Islet precursor cell (in vitro differentiated cells): ENCODE data around the gene PPP1R15A.
A peak's percentile ranks its signal among the peaks of the same experiment; 100 is the strongest.
"Not testable (repeated sequence)": the region's sequence is repeated elsewhere in the genome, so short reads cannot be mapped to it uniquely, and the experiment has no call there.

ENCODE experiments used
- DNase-seq: peaks from one replicate; pipeline ENCODE4 v3.0.0-alpha.2; 2018

Gene PPP1R15A

DNA sequence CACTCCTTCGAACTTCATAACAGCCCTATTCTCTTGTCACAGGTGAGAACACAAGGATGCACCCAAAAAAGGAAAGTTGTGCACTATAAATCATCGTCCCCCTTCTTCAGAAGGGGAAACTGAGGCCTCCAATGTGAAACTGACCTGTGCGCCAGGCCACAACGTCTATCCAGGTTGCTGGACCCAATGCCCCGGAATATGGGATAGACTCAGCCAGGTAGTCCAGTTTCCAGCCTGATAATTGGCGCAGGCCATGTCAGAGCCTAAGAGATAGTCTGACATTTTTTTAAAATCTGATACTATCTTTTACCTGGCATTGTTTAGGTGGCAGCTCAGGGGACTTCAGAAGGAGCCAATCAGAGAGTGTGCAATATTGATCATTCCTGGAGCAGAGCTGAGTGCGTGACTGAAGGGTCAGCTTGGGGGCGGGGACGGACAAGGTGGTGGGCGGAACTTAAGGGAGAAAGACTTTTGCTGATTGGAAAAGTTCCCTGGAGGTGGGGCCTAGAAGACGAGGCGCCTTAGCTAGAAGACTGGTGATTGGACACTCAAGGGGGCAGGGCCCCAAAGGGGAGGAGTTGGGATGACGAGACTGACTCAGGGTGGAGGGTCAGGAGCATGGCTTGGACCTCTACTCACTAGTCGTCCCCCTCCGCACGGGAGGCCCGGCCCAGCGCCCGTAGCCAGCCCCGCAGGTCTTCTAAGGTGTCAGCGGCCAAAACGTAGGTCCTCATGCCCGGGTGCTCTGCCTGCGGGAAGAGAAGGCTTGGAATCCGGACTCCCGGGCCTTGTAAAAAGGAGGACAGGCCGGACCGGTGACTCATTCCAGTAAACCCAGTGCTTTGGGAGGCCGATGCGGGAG is 12.3 kb upstream of the PPP1R15A start:
- DNase-seq, result peak; percentile 74

DNA sequence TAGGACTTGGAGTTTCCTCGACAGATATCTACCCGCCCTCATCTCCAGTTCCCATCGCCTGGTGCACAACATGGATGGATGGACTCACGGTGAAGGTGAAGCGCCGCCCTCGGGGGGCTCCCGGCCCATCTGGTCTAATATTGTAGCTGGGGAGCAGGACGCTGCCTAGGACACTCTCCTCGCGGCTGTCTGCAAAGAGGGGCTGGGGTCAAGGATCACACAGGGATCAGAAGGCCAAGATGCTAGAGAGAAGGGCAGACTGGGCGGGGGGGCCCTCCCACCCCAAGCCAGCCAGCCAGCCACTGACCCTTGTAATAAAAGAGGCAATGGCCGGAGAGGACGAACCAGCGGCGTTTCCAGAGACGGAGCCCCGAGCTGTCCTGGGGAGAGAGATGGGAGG is 10.9 kb upstream of the PPP1R15A start:
- no peak for DNase-seq

DNA sequence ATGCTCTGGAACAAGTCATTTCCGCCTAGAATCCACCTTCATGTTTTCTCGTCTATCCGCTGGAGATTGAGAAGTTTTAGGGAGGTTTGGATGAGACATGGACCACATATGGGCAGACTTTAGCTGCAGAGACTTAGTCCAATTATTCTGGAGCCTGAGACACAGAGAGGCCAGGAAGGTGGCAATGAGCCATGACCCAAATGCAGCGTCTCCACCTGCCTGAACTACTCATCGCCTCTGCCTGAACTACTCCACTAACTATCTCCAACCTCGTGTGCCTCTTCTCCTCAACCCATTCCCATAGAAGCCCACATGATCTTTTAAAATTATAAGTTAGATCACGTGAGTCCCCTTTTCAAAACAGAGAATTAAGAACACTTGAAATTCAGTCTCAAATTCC is 9.4 kb upstream of the PPP1R15A start:
- no peak for DNase-seq

DNA sequence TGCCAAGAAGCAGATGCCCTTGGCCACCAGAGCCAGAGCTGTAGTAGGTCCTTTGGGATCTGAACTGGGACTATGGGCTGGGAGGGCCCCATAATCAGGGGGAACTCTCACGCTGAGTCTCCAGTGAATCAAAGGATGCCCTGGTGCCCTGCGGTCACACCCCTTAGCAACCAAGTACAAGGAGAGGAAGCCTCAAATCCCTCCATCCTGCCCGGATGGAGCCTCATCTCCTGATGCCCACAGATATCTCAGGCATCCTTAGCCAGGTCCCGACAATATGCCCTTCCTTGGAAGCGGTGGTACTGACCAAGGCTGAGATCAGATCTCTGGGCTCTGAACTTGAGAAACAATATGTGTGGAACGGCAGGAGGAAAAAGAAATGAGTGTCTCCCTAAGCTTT is 5.5 kb upstream of the PPP1R15A start:
- no peak for DNase-seq

DNA sequence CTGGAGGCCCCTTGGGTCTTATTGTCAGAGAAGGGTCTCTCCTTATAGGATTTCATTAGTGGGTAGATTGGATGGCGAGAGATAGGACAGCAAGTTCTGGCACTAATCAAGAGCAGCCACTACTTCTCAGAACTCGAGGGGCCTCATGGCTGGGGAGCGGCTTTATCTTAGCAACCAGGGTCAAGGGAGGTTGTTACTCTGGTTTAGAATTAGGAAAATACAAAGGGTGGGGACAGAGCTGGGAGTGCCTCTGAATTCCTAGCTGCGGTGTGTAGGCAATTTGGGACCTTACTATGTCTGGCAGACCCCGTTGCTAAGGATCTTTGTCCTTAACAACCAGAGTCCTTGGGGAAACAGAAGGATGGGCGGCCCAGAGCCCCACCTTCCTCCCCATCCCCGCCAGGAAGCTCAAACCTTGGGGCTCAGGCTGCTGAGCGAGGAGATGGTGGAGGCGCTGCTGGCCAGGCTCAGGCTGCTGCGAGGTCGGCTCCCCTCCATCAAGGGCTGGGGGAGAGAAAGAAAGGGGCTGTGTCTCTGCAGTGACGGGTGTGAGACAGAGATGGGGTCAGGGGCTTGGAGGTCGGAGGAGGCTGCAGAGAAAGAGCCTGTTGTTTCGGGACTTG is 5.0 kb upstream of the PPP1R15A start:
- no peak for DNase-seq

DNA sequence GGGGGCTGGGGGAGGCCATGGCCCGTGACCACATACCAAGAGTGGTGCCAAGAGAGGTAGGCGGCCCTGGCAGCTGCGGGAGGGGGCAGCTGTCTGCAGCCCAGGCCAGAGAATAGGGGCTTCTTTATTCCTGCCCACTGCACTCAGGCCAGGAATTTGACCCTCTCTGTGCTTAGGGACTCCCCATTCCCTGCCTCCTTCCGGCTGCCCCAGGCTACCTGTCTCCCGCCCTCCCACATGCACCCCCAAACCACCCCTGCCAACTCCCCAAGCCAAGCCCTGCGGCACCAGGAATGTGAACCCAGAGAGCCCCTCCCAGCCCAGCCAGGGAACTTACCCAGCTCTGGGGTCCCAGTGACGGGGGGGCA is 4.5 kb upstream of the PPP1R15A start:
- DNase-seq, result no peak

DNA sequence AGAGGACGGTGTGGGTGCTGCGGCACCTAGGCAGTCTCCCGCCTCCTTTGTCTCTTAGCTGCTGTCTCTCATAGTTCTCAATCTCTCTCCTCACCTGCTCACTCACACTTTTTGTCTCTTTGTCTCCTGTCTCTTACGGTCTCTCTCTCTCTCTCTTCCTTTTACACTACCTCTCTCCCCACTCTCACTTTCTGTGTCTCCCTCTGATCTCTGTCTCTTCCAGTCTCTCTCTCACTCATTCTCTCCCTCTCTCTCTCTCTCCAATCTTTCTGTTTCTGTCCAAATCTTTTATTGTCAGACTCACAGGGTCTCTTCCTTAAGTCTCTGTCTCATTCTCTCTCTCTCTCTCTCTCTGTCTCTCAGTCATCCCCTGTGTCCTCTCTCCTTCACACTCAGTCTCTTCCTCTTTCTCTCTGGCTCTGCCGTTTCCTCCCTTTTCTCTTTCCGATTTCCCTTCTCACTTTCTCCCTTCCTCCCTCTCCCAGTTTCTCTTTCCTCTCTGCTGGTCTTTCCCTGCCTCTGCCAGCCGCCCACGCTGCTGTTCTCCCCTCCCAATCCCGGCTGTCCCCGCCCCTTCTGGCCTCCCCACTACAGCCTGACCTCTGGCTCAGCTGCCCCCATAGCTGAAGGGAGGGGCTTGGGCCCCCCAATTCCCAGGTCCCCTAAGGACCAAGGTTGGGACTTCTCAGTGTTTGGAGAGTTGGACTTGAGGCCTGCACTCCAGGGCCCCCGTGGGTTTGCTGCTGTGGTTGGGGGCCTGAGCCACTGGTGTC is 3.9 kb upstream of the PPP1R15A start, which contains the start of gene PLEKHA4:
PLEKHA4 (minus strand) TSS at position 504 of the 773 bp plus-strand sequence. CDS start 997 bp downstream, outside the sequence.
- peak; percentile 76 for DNase-seq

DNA sequence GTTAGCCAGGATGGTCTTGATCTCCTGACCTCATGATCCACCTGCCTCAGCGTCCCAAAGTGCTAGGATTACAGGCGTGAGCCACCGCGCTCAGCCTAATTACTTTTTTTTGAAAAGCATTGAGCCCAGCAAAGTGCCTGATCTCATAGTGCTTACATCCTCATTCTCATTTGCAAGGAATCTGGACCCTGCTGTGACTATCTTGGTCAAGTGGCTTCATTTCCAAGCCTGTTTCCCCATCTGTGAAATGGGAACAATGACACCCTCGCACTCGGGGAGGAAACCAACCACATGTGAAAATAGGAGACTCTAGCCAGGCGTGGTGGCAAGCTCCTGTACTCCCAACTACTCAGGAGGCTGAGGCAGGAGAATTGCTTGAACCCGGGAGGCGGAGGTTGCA is 2.2 kb upstream of the PPP1R15A start:
- no peak for DNase-seq

DNA sequence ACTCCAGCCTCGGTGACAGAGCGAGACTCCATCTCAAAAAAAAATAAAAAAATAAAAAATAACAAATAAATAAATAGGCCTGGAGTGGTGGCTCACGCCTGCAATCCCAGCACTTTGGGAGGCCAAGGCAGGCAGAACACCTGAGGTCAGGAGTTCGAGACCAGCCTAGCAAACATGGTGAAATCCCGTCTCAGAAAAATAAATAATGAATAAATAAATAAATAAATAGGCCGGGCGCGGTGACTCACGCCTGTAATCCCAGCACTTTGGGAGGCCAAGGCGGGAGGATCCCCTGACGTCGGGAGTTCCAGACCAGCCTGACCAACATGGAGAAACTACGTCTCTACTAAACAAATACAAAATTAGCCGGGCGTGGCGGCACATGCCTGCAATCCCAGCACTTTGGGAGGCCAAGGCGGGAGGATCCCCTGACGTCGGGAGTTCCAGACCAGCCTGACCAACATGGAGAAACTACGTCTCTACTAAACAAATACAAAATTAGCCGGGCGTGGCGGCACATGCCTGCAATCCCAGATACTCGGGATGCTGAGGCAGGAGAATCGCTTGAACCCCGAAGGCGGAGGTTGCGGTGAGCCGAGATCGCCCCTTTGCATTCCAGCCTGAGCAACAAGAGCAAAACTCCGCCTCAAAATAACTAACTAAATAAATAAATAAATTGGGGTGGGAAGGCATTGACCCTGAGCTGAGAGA is 595 bp upstream of the PPP1R15A start:
- not testable (repeated sequence) for DNase-seq

DNA sequence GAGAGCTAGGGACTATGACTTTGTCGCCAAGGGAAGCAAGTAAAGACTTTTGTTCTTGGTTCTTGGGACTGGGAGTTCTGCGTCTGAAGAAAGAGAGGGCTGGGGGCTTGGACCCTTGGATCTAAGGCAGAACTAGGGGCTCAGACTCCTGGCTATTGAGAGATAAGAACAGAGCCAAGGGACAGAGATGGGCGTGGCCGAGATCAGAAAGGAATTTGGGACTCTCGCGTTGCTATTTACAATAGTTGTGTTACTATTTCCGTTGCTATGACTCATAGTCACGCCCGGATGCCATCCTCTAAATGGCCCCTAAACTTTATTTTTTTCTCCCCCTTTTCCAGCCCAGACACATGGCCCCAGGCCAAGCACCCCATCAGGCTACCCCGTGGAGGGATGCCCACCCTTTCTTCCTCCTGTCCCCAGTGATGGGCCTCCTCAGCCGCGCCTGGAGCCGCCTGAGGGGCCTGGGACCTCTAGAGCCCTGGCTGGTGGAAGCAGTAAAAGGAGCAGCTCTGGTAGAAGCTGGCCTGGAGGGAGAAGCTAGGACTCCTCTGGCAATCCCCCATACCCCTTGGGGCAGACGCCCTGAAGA is 759 bp downstream of the PPP1R15A start:
- DNase-seq, result peak; percentile 91

DNA sequence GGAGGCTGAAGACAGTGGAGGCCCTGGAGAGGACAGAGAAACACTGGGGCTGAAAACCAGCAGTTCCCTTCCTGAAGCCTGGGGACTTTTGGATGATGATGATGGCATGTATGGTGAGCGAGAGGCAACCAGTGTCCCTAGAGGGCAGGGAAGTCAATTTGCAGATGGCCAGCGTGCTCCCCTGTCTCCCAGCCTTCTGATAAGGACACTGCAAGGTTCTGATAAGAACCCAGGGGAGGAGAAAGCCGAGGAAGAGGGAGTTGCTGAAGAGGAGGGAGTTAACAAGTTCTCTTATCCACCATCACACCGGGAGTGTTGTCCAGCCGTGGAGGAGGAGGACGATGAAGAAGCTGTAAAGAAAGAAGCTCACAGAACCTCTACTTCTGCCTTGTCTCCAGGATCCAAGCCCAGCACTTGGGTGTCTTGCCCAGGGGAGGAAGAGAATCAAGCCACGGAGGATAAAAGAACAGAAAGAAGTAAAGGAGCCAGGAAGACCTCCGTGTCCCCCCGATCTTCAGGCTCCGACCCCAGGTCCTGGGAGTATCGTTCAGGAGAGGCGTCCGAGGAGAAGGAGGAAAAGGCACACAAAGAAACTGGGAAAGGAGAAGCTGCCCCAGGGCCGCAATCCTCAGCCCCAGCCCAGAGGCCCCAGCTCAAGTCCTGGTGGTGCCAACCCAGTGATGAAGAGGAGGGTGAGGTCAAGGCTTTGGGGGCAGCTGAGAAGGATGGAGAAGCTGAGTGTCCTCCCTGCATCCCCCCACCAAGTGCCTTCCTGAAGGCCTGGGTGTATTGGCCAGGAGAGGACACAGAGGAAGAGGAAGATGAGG is 1.5 kb downstream of the PPP1R15A start:
- DNase-seq, result no peak

DNA sequence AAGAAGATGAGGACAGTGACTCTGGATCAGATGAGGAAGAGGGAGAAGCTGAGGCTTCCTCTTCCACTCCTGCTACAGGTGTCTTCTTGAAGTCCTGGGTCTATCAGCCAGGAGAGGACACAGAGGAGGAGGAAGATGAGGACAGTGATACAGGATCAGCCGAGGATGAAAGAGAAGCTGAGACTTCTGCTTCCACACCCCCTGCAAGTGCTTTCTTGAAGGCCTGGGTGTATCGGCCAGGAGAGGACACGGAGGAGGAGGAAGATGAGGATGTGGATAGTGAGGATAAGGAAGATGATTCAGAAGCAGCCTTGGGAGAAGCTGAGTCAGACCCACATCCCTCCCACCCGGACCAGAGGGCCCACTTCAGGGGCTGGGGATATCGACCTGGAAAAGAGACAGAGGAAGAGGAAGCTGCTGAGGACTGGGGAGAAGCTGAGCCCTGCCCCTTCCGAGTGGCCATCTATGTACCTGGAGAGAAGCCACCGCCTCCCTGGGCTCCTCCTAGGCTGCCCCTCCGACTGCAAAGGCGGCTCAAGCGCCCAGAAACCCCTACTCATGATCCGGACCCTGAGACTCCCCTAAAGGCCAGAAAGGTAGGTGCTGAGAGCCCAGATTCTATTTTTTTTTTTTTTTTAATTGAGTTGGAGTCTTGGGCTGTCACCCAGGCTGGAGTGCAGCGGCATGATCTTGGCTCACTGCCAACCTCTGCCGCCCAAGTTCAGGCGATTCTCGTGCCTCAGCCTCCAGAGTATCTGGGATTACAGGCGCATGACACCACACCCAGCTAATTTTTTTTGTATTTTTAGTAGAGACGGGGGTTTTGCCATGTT is 2.3 kb downstream of the PPP1R15A start:
- DNase-seq, result no peak

DNA sequence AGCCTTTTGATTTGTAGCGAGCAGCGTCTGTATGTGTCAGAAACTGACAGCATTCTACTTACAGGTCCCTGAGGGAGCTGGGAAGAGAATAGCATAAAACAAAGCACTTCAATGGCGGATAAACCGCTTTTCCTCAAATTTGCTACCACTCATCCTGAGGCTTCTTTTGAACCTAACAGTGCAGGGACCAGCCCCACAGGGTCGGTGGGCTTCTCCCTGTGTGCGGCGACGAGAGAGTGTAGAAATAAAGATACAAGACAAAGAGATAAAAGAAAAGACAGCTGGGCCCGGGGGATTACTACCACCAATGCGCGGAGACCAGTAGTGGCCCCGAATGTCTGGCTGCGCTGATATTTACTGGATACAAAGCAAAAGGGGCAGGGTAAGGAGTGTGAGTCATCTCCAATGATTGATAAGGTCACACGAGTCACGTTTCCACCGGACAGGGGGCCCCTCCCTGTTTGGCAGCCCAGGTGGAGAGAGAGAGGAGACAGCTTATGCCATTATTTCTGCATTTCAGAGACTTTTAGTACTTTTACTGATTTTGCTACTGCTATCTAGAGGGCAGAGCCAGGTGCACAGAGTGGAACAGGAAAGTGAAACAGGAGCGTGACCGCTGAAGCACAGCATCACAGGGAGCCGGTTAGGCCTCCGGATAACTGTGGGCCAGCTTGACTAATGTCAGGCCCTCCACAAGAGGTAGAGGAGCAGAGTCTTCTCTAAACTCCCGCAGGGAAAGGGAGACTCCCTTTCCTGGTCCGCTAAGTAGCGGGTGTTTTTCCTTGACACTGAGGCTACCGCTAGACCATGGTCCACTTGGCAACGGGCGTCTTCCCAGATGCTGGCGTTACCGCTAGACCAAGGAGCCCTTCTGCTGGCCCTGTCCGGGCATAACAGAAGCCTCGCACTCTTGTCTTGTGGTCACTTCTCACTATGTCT is 4.1 kb downstream of the PPP1R15A start:
- DNase-seq, result peak; percentile 69

DNA sequence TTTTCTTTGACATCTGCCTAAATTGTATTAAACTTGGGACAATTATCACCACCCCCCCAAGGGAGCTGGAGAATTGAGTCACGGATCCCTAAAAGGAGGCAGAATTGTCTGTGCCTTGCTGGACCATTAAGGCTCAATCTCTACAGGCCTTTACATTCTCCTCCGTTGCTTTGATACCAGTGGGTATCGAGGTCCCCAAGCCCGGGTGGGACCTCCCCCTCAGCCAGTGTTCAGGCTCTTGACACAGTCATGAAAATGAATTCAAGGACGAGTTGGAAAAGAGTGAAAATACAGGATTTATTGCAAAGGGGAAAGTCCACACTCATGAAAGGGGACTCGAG is 5.6 kb downstream of the PPP1R15A start:
- no peak for DNase-seq

DNA sequence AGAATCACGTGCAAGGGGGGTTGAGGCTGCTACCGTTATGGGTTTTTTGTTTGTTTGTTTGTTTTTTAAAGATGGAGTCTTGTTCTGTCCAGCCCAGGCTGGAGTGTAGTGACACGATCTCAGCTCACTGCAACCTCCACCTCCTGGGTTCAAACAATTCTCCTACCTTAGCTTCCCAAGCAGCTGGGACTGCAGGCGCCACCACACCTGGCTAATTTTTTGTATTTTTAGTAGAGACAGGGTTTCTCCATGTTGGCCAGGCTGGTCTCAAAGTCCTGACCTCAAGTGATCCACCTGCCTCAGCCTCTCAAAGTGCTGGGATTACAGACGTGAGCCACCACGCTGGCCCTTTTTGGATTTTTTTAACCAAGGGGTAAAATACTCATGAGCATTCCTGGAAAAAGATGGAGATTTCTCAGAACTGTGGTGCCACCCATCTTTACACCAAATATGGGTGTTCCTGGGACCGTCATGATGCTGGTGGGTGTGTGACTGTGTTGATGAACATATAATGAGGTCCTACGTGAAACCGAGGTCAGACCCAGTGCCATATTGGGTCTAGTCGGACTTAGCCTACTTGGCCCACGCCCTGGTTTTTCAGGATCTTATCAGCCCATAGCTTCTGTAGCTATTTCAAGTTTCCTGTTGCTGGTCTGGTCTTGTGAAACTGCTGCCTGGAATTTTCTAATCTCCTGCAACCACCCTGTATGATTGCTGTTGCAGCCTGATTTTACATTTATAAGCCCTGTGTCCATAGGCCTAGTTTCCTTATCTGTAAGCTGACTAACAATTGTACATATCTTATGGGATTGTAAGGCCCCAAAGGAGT is 6.2 kb downstream of the PPP1R15A start:
- no peak for DNase-seq

DNA sequence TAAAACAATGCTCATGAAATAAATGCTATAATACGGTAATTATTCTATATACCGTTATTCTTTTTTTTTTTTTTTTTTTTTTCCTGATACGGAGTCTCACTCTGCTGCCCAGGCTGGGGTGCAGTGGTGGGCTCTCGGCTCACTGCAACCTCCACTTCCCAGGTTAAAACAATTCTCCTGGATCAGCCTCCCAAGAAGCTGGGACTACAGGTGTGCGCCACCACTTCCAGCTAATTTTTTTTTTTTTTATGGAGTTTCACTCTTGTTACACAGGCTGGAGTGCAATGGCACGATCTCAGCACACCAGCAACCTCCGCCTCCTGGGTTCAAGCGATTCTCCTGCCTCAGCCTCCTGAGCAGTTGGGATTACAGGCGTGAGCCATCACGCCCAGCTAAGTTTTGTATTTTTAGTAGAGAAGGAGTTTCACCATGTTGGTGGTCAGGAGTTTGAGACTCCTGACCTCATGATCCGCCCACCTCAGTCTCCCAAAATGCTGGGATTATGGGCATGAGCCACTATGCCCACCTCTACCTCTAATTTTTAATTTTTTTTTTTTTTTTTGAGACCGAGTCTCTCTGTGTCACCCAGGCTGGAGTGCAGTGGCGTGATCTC is 6.9 kb downstream of the PPP1R15A start:
- DNase-seq, result no peak

DNA sequence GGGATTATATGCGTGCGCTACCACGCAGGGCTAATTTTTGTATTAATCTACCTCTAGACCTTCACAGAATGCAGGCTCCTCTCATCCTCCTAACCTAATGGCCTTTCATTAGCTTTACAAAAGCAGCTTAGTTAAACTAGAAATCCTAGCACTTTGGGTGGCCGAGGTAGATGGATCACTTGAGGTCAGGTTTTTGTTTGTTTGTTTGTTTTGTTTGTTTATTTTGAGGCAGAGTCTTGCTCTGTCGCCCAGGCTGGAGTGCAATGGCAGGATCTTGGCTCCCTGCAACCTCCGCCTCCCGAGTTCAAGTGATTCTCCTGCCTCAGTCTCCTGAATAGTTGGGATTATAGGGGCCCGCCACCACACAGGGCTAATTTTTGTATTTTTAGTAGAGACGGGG is 7.5 kb downstream of the PPP1R15A start:
- DNase-seq, result not testable (repeated sequence)
